GM12878 (cell line): Measurements from ENCODE around the gene AP3S2. TPM values are rescaled to one million over a fixed set of nuclear protein-coding genes. Genes with fewer than 3 reads are reported as not detected.

Experiments used
- ATAC-seq: fragments of 200-7000 bp; cut with Tn5 transposase; 3 replicates; pipeline ENCODE4 v1.9.1; 2020; ENCODE audit warnings: mild to moderate bottlenecking, moderate library complexity
- BruUV-seq: library from RNA; stranded (reverse); fragments of 400-500 nt; replicated peaks from 2 replicates; lab custom pipeline; 2021; lab: Mats Ljungman, UMichigan
- CTCF ChIA-PET: fragments of 300-600 bp; sonication (Branson Sonifier 250); formaldehyde crosslinking; extraction: SDS; loops from one replicate; lab custom pipeline; 2021; ENCODE audit warnings: inconsistent platforms; lab: Yijun Ruan, JAX
- POLR2A ChIA-PET: fragments of 350-600 bp; formaldehyde crosslinking; extraction: SDS; loops from one replicate; lab custom pipeline; 2021; ENCODE audit warnings: inconsistent platforms; lab: Charles Lee
- RAD21 ChIA-PET: fragments of 300-600 bp; sonication (Branson Sonifier 250); formaldehyde crosslinking; loops from one replicate; lab custom pipeline; 2023; ENCODE audit warnings: antibody characterized with exemption; ENCODE audit not compliant: unreplicated experiment; lab: Charles Lee
- SMC1A ChIA-PET: fragments of 300-600 bp; sonication (Branson Sonifier 250); formaldehyde crosslinking; loops from one replicate; lab custom pipeline; 2023; ENCODE audit not compliant: unreplicated experiment, uncharacterized antibody; lab: Charles Lee
- DNase-seq: peaks from one replicate; pipeline ENCODE4 v3.0.0-alpha.2; 2011; ENCODE audit warnings: low read depth, low spot score
- FAIRE-seq: peaks from 3 replicates; lab custom pipeline; 2011; peaks lifted over from hg19 to GRCh38; lab: Jason Lieb, UNC
- H2AFZ ChIP-seq: 2 replicates; pipeline ENCODE4 v1.6.0; 2011; ENCODE audit warnings: low read depth, low read length, control low read depth; ENCODE audit not compliant: control insufficient read depth
- H3K27ac ChIP-seq: 2 replicates; pipeline ENCODE4 v1.5.1; 2011; ENCODE audit warnings: control low read depth; ENCODE audit not compliant: control insufficient read depth, insufficient read depth
- H3K27me3 ChIP-seq, 2 experiments: replicated peaks in 1 of 2; 2 replicates each; pipeline versions ENCODE4 v1.6.0 to v1.6.1; 2011; ENCODE audit warnings: low read length in 1 of 2; ENCODE audit not compliant: control insufficient read depth in 2 of 2, insufficient read depth in 2 of 2
- H3K36me3 ChIP-seq, 2 experiments: 2 replicates each; pipeline ENCODE4 v1.5.1; 2011; ENCODE audit warnings: low read length in 1 of 2; ENCODE audit not compliant: control insufficient read depth in 2 of 2, insufficient read depth in 2 of 2
- H3K4me1 ChIP-seq: 2 replicates; pipeline ENCODE4 v1.6.1; 2011; ENCODE audit warnings: mild to moderate bottlenecking, low read length, moderate library complexity, mixed read lengths; ENCODE audit not compliant: control insufficient read depth, insufficient read depth
- H3K4me2 ChIP-seq: 2 replicates; pipeline ENCODE4 v1.6.0; 2011; ENCODE audit warnings: control low read depth; ENCODE audit not compliant: control insufficient read depth, insufficient read depth
- H3K4me3 ChIP-seq: fragments of 200-600 bp; sonication (generic); 2 replicates; pipeline ENCODE4 v1.5.1; 2016
- H3K79me2 ChIP-seq: 2 replicates; pipeline ENCODE4 v1.6.0; 2011; ENCODE audit warnings: low read length; ENCODE audit not compliant: control insufficient read depth, insufficient read depth
- H3K9ac ChIP-seq: 2 replicates; pipeline ENCODE4 v1.8.0; 2011; ENCODE audit warnings: low read length, control low read depth, mixed read lengths; ENCODE audit not compliant: control insufficient read depth, insufficient read depth
- H3K9me3 ChIP-seq: replicated peaks from 3 replicates; pipeline ENCODE4 v1.5.1; 2011; ENCODE audit warnings: mild to moderate bottlenecking, low read length; ENCODE audit not compliant: control insufficient read depth, insufficient read depth
- H4K20me1 ChIP-seq: 2 replicates; pipeline ENCODE4 v1.6.0; 2011; ENCODE audit not compliant: control insufficient read depth, insufficient read depth
- CHD4 ChIP-seq: fragments of 200-600 bp; sonication (generic); IDR thresholded peaks from 2 replicates; pipeline ENCODE4 v1.6.1; 2016; ENCODE audit warnings: mild to moderate bottlenecking
- FOXK2 ChIP-seq: fragments of 450-650 bp; IDR thresholded peaks from 2 replicates; pipeline ENCODE4 v1.6.1; 2017; ENCODE audit warnings: mild to moderate bottlenecking, moderate library complexity
- GATAD2B ChIP-seq: fragments of 450-650 bp; conservative IDR thresholded peaks from 2 replicates; pipeline ENCODE4 v1.6.1; 2017; ENCODE audit warnings: low read depth, mild to moderate bottlenecking, moderate library complexity
- RELB ChIP-seq: fragments of 450-650 bp; IDR thresholded peaks from 2 replicates; pipeline ENCODE4 v1.6.1; 2017; ENCODE audit warnings: low read depth, mild to moderate bottlenecking, moderate library complexity
- SIX5 ChIP-seq: IDR thresholded peaks from 2 replicates; pipeline ENCODE4 v1.6.1; 2011; ENCODE audit warnings: mild to moderate bottlenecking, low read depth, low read length, moderate library complexity; ENCODE audit not compliant: severe bottlenecking
- USF1 ChIP-seq: IDR thresholded peaks from 2 replicates; pipeline ENCODE4 v1.6.1; 2011; ENCODE audit warnings: borderline replicate concordance, low read depth, mild to moderate bottlenecking, moderate library complexity, mixed read lengths, low read length; ENCODE audit not compliant: insufficient read depth; ENCODE audit errors: extremely low read length
- WGBS: methylation state at CpG from one replicate; pipeline ENCODE4 v1.1.6; 2016; ENCODE audit warnings: low lambda C conversion rate; ENCODE audit not compliant: insufficient replicate concordance, insufficient coverage; ENCODE audit errors: missing lambda C conversion rate; 5-methylcytosine and 5-hydroxymethylcytosine counted together
- in situ Hi-C: fragments of 300-500 bp; cut with MboI; formaldehyde crosslinking; loops from 9 replicates; pipeline ENCODE4 v1.14.3; 2018; ENCODE audit warnings: mixed read lengths
- intact Hi-C: fragments of 100-400 bp; cut with micrococcal nuclease; formaldehyde crosslinking; loops from one replicate; pipeline ENCODE4 v1.14.2; 2022; ENCODE audit not compliant: unreplicated experiment
- polyA plus RNA-seq, 11 experiments: library from polyadenylated mRNA; depleted of rRNA in 4 of 11; unstranded in 6 of 11; stranded (reverse) in 5 of 11; fragments of >200 nt; fragmentation: Nextera tagmentation in 4 of 11; fragmentation: Illumina TruSeq in 1 of 11; extraction: Ambion mirVana in 4 of 11; extraction: Trizol in 1 of 11; gene quantifications; 1 replicate in 1 of 11; 2 replicates in 10 of 11; pipeline versions ENCODE4 v1.2.1 to v1.2.3, GENCODE V29; 2011 to 2016; ENCODE audit warnings: inconsistent platforms in 2 of 11, missing spikeins in 2 of 11, low read depth in 1 of 11
- total RNA-seq, 4 experiments: library from RNA; depleted of rRNA in 3 of 4; stranded (reverse); fragments of >200 nt in 3 of 4; fragmentation: Illumina TruSeq in 1 of 4; extraction: Trizol in 1 of 4; gene quantifications; 2 replicates each; pipeline versions ENCODE4 v1.2.1 to v1.2.3, GENCODE V29; 2013 to 2021
- TF ChIP-seq, protein P1 (sequence below): fragments of 450-650 bp; conservative IDR thresholded peaks from 2 replicates; pipeline ENCODE4 v1.6.1; 2017; ENCODE audit warnings: mild to moderate bottlenecking, moderate library complexity

AP3S2 gene
- total and polyA plus RNA-seq, 10 of the 15 experiments (the other 5 are each of a cell fraction or from before 2014, with no cell fraction given) = 10.0 to 43.6 (median 26.0) TPM

DNA sequence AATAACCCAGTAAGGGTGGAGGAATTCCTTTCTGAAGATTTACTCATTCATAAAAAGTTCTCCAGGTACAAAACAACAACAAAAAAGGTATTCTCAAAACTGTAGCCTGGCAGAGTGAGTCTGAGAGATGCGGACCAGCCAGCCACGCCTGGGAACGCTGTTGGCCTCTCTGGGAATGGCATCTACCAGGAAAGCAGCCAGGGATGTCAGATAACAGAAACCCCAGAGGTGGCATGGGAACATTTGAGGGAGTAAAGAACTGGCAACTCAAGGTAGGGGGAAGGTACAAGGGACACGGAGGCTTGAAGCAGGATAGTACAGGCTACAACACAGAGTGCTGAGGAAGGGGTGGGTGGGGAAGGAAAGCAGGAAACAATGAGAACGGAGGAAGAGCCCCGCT lies 7.1 kb upstream of the AP3S2 start:
- BruUV-seq = no TSS peak
- WGBS = 39% methylated on average over 6 of the region's 6 CpGs
- no peaks in the 10 kb centered on the region for H3K79me2 ChIP-seq
- intact Hi-C loops = no loop called here
- H3K27ac ChIP-seq = no peak overlapping the region
- H3K27me3 ChIP-seq = no peaks in the 10 kb centered on the region
- no peak overlapping the region for H3K4me2 ChIP-seq
- in situ Hi-C loops = no loop called here
- peaks cover 11% of the 10 kb centered on the region for H3K4me1 ChIP-seq
- H3K9ac ChIP-seq = no peak overlapping the region
- DNase-seq (no peak), ATAC-seq (no peak), FAIRE-seq (no peak)
- TF ChIP-seq, protein P1, sequence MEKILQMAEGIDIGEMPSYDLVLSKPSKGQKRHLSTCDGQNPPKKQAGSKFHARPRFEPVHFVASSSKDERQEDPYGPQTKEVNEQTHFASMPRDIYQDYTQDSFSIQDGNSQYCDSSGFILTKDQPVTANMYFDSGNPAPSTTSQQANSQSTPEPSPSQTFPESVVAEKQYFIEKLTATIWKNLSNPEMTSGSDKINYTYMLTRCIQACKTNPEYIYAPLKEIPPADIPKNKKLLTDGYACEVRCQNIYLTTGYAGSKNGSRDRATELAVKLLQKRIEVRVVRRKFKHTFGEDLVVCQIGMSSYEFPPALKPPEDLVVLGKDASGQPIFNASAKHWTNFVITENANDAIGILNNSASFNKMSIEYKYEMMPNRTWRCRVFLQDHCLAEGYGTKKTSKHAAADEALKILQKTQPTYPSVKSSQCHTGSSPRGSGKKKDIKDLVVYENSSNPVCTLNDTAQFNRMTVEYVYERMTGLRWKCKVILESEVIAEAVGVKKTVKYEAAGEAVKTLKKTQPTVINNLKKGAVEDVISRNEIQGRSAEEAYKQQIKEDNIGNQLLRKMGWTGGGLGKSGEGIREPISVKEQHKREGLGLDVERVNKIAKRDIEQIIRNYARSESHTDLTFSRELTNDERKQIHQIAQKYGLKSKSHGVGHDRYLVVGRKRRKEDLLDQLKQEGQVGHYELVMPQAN = no peak
- TF ChIP-seq USF1 = no peak
- TF ChIP-seq RELB = no peak
- no peak for TF ChIP-seq GATAD2B
- TF ChIP-seq SIX5 = no peak
- TF ChIP-seq CHD4 = no peak
- no peak for TF ChIP-seq FOXK2
- H3K36me3 ChIP-seq = no peaks in the 10 kb centered on the region
- H2AFZ ChIP-seq = no peak overlapping the region
- ChIA-PET CTCF (interaction anchor here (0.6 to 3.6 kb wide), 3 partner anchors 51 to 387 kb away, joined by 3 to 85 read pairs (median 4); no protein-coding TSS in a partner anchor), RAD21 (interaction anchor here (3.4 kb wide), 1 partner anchor 170 kb away, joined by 41 read pairs; no protein-coding TSS in a partner anchor), SMC1A (interaction anchor here (0.9 kb wide), 1 partner anchor 17 kb away, joined by 3 read pairs; no protein-coding TSS in a partner anchor), POLR2A (no interaction called here)
- no peaks in the 10 kb centered on the region for H3K9me3 ChIP-seq
- no peaks in the 10 kb centered on the region for H4K20me1 ChIP-seq
- H3K4me3 ChIP-seq = no peak overlapping the region
